ENCODE measurements around the gene OR2B3. TPM values are rescaled to one million over a fixed set of nuclear protein-coding genes. Genes with fewer than 3 reads are reported as not detected.

Gene OR2B3
- total and polyA plus RNA-seq, 2 experiments from 2014 or later = not detected

GRCh38 chr6:29099190-29099589 lies 12.1 kb upstream of the OR2B3 start, which contains the start of gene OR2J1 (continued):
- no peak for TF ChIP-seq REST (IDR thresholded peaks at IDR 0.05; ENCODE audit: unreplicated experiment)
- no peak for TF ChIP-seq ETS1 (IDR thresholded peaks at IDR 0.05)

GRCh38 chr6:29097803-29098202 lies 10.7 kb upstream of the OR2B3 start:
- Histone ChIP-seq H2AFZ (no peak overlapping the region), H3K79me2 (replicated peaks; ENCODE audit: insufficient read depth) (no peaks in the 10 kb centered on the region), H3K27me3 (ENCODE audit: insufficient read depth) (no peaks in the 10 kb centered on the region), H3K4me2 (no peak overlapping the region), H3K27ac (ENCODE audit: low read depth) (no peak overlapping the region), H3K9me2 (ENCODE audit: insufficient read depth) (no peaks in the 10 kb centered on the region), H3K4me3 (no peak overlapping the region), H3K36me3 (ENCODE audit: insufficient read depth) (no peaks in the 10 kb centered on the region), H4K20me1 (replicated peaks; ENCODE audit: insufficient read depth) (no peaks in the 10 kb centered on the region), H3K4me1 (ENCODE audit: insufficient read depth) (no peaks in the 10 kb centered on the region), H3F3A (replicated peaks; ENCODE audit: low read depth) (no peaks in the 10 kb centered on the region)
- no peak for DNase-seq (ENCODE audit: low spot score)
- Mint-ChIP-seq H3K27me3 (ENCODE audit: insufficient read depth, low read depth, poor library complexity) (no peaks in the 10 kb centered on the region), H3K27ac (no peak overlapping the region), H3K4me3 (no peak overlapping the region), H3K4me1 (peaks cover 2% of the 10 kb centered on the region; the same call in 1 of the 3 replicates), H3K36me3 (ENCODE audit: low read depth) (no peaks in the 10 kb centered on the region), H3K9me3 (no peaks in the 10 kb centered on the region)
- ATAC-seq = no peak
- TF ChIP-seq ZNF331 (CRISPR knock-in tag; IDR thresholded peaks at IDR 0.05; ENCODE audit: low read depth) = no peak
- TF ChIP-seq REST (IDR thresholded peaks at IDR 0.05; ENCODE audit: unreplicated experiment) = no peak
- TF ChIP-seq ZNF114 (CRISPR knock-in tag; IDR thresholded peaks at IDR 0.05) = no peak
- TF ChIP-seq CREB1 (CRISPR knock-in tag; IDR thresholded peaks at IDR 0.05; ENCODE audit: low read depth) = no peak
- no peak for TF ChIP-seq ETS1 (IDR thresholded peaks at IDR 0.05)
- no peak for TF ChIP-seq NANOG (IDR thresholded peaks at IDR 0.05; ENCODE audit: borderline replicate concordance)
- no peak for TF ChIP-seq JUNB (IDR thresholded peaks at IDR 0.05; ENCODE audit: unreplicated experiment)
- no peak for TF ChIP-seq STAT1 (IDR thresholded peaks at IDR 0.05; ENCODE audit: unreplicated experiment)
- no peak for TF ChIP-seq CTCF (conservative IDR thresholded peaks at IDR 0.05; ENCODE audit: low read depth in 2 of 2)
- TF ChIP-seq EZH2 (IDR thresholded peaks at IDR 0.05; ENCODE audit: low read depth, unreplicated experiment) = no peak
